ENCODE data around the gene PLSCR5.

The PLSCR5 gene

GRCh38 chr3:146546366-146546965 is 58.7 kb downstream of the PLSCR5 start:
- no peak for DNase-seq (ENCODE audit: extremely low read depth, low read depth)
- no peak for TF ChIP-seq CTCF (IDR thresholded peaks at IDR 0.05; ENCODE audit: low read depth, low read length)

GRCh38 chr3:146544929-146545528 is 60.1 kb downstream of the PLSCR5 start:
- DNase-seq (ENCODE audit: extremely low read depth, low read depth) = no peak
- TF ChIP-seq CTCF (IDR thresholded peaks at IDR 0.05; ENCODE audit: low read depth, low read length) = no peak

GRCh38 chr3:146544002-146544928 is 60.9 kb downstream of the PLSCR5 start, which contains the start of gene PLSCR1:
PLSCR1 (minus strand) TSS chr3:146544607; CDS start chr3:146536552, 8,055 bp downstream.
- DNase-seq (ENCODE audit: extremely low read depth, low read depth) = peak; percentile 82
- no peak for TF ChIP-seq CTCF (IDR thresholded peaks at IDR 0.05; ENCODE audit: low read depth, low read length)

- DNase-seq (ENCODE audit: extremely low read depth, low read depth) = no peak
- TF ChIP-seq CTCF (IDR thresholded peaks at IDR 0.05; ENCODE audit: low read depth, low read length) = no peak
These were observed 61.6 kb downstream of the PLSCR5 start for GRCh38 chr3:146543461-146544001.

GRCh38 chr3:146542978-146543377 is 62.2 kb downstream of the PLSCR5 start:
- DNase-seq (ENCODE audit: extremely low read depth, low read depth) = no peak
- TF ChIP-seq CTCF (IDR thresholded peaks at IDR 0.05; ENCODE audit: low read depth, low read length) = no peak

- DNase-seq (ENCODE audit: extremely low read depth, low read depth) = no peak
These were observed 63.0 kb downstream of the PLSCR5 start for GRCh38 chr3:146542179-146542578.

More at GRCh38 chr3:146542179-146542578, 63.0 kb downstream of the PLSCR5 start:
- TF ChIP-seq CTCF (IDR thresholded peaks at IDR 0.05; ENCODE audit: low read depth, low read length) = no peak
